Panc1 (cell line): Measurements from ENCODE around the gene ADH1A. TPM values are rescaled to one million over a fixed set of nuclear protein-coding genes. Genes with fewer than 3 reads are reported as not detected.

Source experiments
- ATAC-seq: fragments of 200-7000 bp; cut with Tn5 transposase; 2 replicates; pipeline ENCODE4 v1.9.1; 2020; ENCODE audit warnings: mild to moderate bottlenecking, moderate library complexity
- BruUV-seq: library from RNA; stranded (reverse); fragments of 400-500 nt; replicated peaks from 2 replicates; lab custom pipeline; 2021; lab: Mats Ljungman, UMichigan
- CTCF ChIA-PET: fragments of 300-600 bp; sonication (Branson Sonifier 250); formaldehyde crosslinking; loops from one replicate; lab custom pipeline; 2022; ENCODE audit warnings: antibody characterized with exemption; lab: Charles Lee
- POLR2A ChIA-PET: fragments of 300-600 bp; sonication (Branson Sonifier 250); formaldehyde crosslinking; loops from one replicate; lab custom pipeline; 2022; ENCODE audit warnings: antibody characterized with exemption; lab: Charles Lee
- DNase-seq: peaks from one replicate; pipeline ENCODE4 v3.0.0-alpha.2; 2010; ENCODE audit warnings: low read depth, low spot score
- H3K27ac ChIP-seq: 2 replicates; pipeline ENCODE4 v1.5.1; 2011; ENCODE audit warnings: mild to moderate bottlenecking, low read length, inconsistent platforms
- H3K27me3 ChIP-seq: fragments of 200-500 bp; sonication (Bioruptor generic); 2 replicates; pipeline ENCODE4 v1.6.0; 2014; ENCODE audit warnings: low read length, inconsistent platforms; ENCODE audit not compliant: control insufficient read depth, insufficient read depth
- H3K36me3 ChIP-seq: fragments of 200-500 bp; sonication (Bioruptor generic); 2 replicates; pipeline ENCODE4 v1.5.1; 2014; ENCODE audit warnings: inconsistent platforms, mild to moderate bottlenecking, low read length, moderate library complexity; ENCODE audit not compliant: control insufficient read depth, insufficient read depth
- H3K4me1 ChIP-seq: 2 replicates; pipeline ENCODE4 v1.5.1; 2011; ENCODE audit warnings: inconsistent platforms, mild to moderate bottlenecking, low read length, moderate library complexity; ENCODE audit not compliant: control insufficient read depth, insufficient read depth
- H3K4me3 ChIP-seq, 2 experiments: 2 replicates each; pipeline ENCODE4 v1.5.1; 2011 to 2012; ENCODE audit warnings: low read depth in 2 of 2, low read length in 2 of 2, mild to moderate bottlenecking in 2 of 2, inconsistent platforms in 1 of 2, moderate library complexity in 1 of 2
- H3K9me3 ChIP-seq: fragments of 200-500 bp; sonication (Bioruptor generic); 2 replicates; pipeline ENCODE4 v1.5.1; 2014; ENCODE audit warnings: low read depth, mild to moderate bottlenecking, inconsistent platforms, low read length, moderate library complexity; ENCODE audit not compliant: control insufficient read depth, insufficient read depth
- CTCF ChIP-seq: fragments of 450-650 bp; IDR thresholded peaks from 2 replicates; pipeline ENCODE4 v1.5.1; 2017; ENCODE audit warnings: mild to moderate bottlenecking
- POLR2AphosphoS5 ChIP-seq: IDR thresholded peaks from 2 replicates; pipeline ENCODE4 v1.6.1; 2012; ENCODE audit warnings: mild to moderate bottlenecking, low read depth, low read length, moderate library complexity
- REST ChIP-seq, 2 experiments: IDR thresholded peaks; 2 replicates each; pipeline ENCODE4 v1.6.1; 2011 to 2012; ENCODE audit warnings: low read depth in 2 of 2, control low read depth in 1 of 2, low read length in 1 of 2, mild to moderate bottlenecking in 1 of 2, moderate library complexity in 1 of 2; ENCODE audit not compliant: insufficient read depth in 1 of 2
- SIN3A ChIP-seq: IDR thresholded peaks from 2 replicates; pipeline ENCODE4 v1.6.1; 2012; ENCODE audit warnings: low read depth, mild to moderate bottlenecking, low read length, moderate library complexity, borderline replicate concordance; ENCODE audit not compliant: insufficient read depth
- TCF7L2 ChIP-seq: IDR thresholded peaks from 2 replicates; pipeline ENCODE4 v1.6.1; 2011; ENCODE audit warnings: mild to moderate bottlenecking, low read depth, low read length, inconsistent platforms
- in situ Hi-C: cut with HindIII; loops from 2 replicates; pipeline ENCODE4 v1.10.0; 2016; ENCODE audit warnings: low sequenced_read_pairs, low pct_unique_long_range_greater_than_20kb
- intact Hi-C: fragments of 100-400 bp; cut with micrococcal nuclease; formaldehyde crosslinking; loops from one replicate; pipeline ENCODE4 v1.10.0; 2022; ENCODE audit not compliant: unreplicated experiment
- total RNA-seq: library from RNA; stranded (reverse); gene quantifications from one replicate; pipeline ENCODE4 v1.2.1, GENCODE V29; 2021; ENCODE audit not compliant: unreplicated experiment

The ADH1A gene
- total RNA-seq, 1 experiment from 2014 or later = not detected

- H3K4me3 ChIP-seq = no peak overlapping the region
- H3K27ac ChIP-seq = no peak overlapping the region
- BruUV-seq = no TSS peak
- H3K4me1 ChIP-seq = no peaks in the 10 kb centered on the region
- TF ChIP-seq REST (IDR thresholded peaks at IDR 0.05; ENCODE audit: insufficient read depth in 1 of 2, low read depth in 2 of 2, low read length in 1 of 2) (no peak), TCF7L2 (no peak), CTCF (no peak), SIN3A (no peak), POLR2AphosphoS5 (no peak)
- intact Hi-C loops = no loop called here
- ChIA-PET CTCF (no interaction called here), POLR2A (no interaction called here)
- H3K9me3 ChIP-seq = no peaks in the 10 kb centered on the region
- ATAC-seq (no peak), DNase-seq (no peak)
- H3K27me3 ChIP-seq = no peaks in the 10 kb centered on the region
- no peaks in the 10 kb centered on the region for H3K36me3 ChIP-seq
- in situ Hi-C loops = no loop called here
Observed at GRCh38 chr4:99275885-99276284, 14.9 kb downstream of the ADH1A start.

GRCh38 chr4:99275050-99275449 is 15.7 kb downstream of the ADH1A start:
- POLR2A ChIA-PET = no interaction called here
- Histone ChIP-seq H3K4me1 (no peaks in the 10 kb centered on the region), H3K9me3 (no peaks in the 10 kb centered on the region), H3K36me3 (no peaks in the 10 kb centered on the region), H3K27ac (no peak overlapping the region), H3K4me3 (no peak overlapping the region), H3K27me3 (no peaks in the 10 kb centered on the region)
- in situ Hi-C loops = no loop called here
- ATAC-seq = no peak
- intact Hi-C loops = no loop called here
- no TSS peak for BruUV-seq
- no peak for DNase-seq
- CTCF ChIA-PET = no interaction called here
- TF ChIP-seq CTCF (no peak), POLR2AphosphoS5 (no peak), REST (IDR thresholded peaks at IDR 0.05; ENCODE audit: insufficient read depth in 1 of 2, low read depth in 2 of 2, low read length in 1 of 2) (no peak), TCF7L2 (no peak), SIN3A (no peak)
